IPS-18a (cell line): ENCODE measurements around the gene TNFRSF1B.

ENCODE experiments used
- H3K27ac ChIP-seq: one replicate; pipeline ENCODE4 v1.5.1; 2013; ENCODE audit warnings: low read length
- H3K27me3 ChIP-seq: one replicate; pipeline ENCODE4 v1.6.1; 2013; ENCODE audit warnings: mild to moderate bottlenecking, low read length; ENCODE audit not compliant: control insufficient read depth, insufficient read depth
- H3K36me3 ChIP-seq: one replicate; pipeline ENCODE4 v1.6.1; 2013; ENCODE audit warnings: low read depth, low read length; ENCODE audit not compliant: control insufficient read depth
- H3K4me1 ChIP-seq: one replicate; pipeline ENCODE4 v1.6.1; 2013; ENCODE audit warnings: low read depth, low read length; ENCODE audit not compliant: control insufficient read depth
- H3K4me3 ChIP-seq: one replicate; pipeline ENCODE4 v1.5.1; 2013; ENCODE audit warnings: low read length
- H3K9ac ChIP-seq: one replicate; pipeline ENCODE4 v1.6.1; 2013; ENCODE audit warnings: mild to moderate bottlenecking, low read length, moderate library complexity
- H3K9me3 ChIP-seq: one replicate; pipeline ENCODE4 v1.6.1; 2013; ENCODE audit warnings: low read depth, low read length; ENCODE audit not compliant: control insufficient read depth

Gene TNFRSF1B

DNA sequence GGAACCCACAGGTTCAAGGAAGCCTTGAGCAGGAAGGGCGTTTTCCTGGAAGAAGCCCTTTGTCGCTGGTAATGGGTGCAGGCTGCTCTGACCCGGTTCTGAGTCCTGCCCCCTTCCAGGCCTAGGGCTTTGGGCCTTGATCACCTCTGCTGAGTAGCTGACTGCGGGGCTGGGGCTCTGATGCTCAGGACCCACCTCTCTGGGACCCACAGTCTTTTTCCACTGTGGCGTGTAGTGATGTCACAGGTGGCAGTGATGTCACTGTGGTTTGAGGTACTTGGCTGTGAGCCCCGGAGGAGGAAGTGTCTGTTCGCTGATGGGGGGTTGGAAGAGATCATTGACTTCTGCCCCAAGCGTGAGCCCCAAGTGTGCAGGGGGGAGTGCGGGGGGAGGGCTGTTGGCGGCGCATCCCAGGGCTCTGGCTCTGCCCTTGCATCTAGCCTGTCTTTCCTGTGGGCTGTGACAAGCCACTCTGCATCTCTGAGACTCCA, 6.9 kb downstream of the TNFRSF1B start:
- Histone ChIP-seq H3K9ac (no peak overlapping the region), H3K4me3 (no peak overlapping the region), H3K27ac (no peak overlapping the region), H3K27me3 (peaks cover 11% of the 10 kb centered on the region), H3K9me3 (no peaks in the 10 kb centered on the region), H3K36me3 (no peaks in the 10 kb centered on the region), H3K4me1 (peaks cover 10% of the 10 kb centered on the region)

DNA sequence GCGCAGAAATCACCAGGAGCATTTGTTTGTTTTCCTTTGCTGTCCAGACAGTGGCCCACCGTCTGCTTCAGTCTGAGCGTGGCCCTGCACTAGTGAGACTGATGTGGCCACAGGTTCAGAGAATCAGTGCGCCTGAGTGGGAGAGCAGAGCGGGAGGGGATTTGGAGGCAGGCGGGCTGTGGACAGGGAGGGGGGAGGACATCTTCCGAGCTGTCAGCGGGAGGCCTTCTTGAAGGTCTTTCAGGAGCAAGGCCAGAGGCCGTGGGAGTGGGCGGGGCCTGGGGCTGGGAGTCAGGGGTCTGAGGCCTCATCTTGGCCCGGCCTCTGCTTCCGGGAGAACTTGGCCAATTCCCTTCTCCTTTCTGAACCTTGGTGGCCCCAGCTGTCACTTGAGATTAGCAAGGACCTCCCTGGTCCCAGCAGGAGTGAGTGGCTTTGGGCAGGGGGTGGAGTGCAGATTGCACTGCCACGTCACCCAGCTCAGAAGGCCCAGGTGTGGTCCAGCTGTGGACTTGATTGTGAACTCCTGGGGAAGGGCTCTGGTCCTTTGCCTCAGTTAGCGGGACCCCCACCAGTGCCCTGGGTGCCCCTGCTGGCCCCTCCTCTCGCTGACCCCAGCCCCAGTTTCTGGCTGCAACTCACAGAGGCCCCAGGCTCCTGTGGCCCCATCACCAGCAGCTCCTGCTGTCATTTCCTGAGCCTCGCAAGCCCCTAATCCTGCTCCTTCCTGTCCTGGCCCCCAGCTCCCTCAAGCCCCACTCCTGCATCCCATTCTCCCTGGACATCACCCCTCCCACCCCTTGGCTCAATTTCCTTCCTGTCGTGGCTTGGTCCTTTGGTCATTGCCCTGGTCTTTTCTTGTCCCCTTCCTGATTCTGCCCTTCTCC, 8.4 kb downstream of the TNFRSF1B start:
- Histone ChIP-seq H3K4me3 (no peak overlapping the region), H3K36me3 (no peaks in the 10 kb centered on the region), H3K27ac (no peak overlapping the region), H3K9me3 (no peaks in the 10 kb centered on the region), H3K27me3 (no peaks in the 10 kb centered on the region), H3K9ac (no peak overlapping the region), H3K4me1 (peaks cover 8% of the 10 kb centered on the region)

DNA sequence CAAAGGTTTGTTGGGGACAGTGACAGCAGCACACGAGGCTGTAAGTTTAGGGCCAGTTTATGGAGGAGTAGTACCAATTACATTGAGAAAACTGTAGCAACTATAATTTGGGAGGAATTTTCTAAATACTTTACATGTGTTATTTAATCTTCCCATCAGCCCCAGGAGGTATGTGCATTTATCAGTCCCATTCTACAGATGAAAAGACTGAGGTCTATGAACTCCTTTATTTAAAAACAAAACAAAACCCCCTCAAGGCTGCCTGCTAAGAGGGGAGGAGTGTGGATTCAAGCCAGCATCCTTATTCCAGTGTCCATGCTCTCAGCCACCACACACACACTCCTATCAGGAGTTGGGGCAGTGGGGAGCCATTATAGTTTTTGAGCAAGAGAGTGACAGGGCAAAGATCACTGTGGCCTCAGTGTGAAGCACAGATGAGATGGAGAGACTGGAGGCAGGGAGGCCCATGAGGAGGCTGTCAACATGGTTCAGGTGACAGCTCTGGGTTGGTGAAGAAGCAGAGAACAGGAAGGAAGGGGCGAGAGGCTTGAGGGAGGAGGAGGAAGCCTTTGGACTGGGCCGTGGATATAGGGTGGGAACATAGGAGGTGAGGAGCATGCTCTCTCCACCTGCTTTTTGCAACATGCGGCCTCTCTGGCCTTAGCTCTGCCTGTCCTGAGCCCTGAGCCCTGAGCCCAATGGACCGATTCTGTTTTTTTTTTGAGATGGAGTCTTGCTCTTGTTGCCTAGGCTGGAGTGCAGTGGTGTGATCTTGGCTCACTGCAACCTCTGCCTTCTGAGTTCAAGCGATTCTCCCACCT, 9.7 kb downstream of the TNFRSF1B start:
- Histone ChIP-seq H3K9me3 (no peaks in the 10 kb centered on the region), H3K4me3 (no peak overlapping the region), H3K4me1 (peaks cover 8% of the 10 kb centered on the region), H3K27me3 (no peaks in the 10 kb centered on the region), H3K27ac (no peak overlapping the region), H3K9ac (no peak overlapping the region), H3K36me3 (no peaks in the 10 kb centered on the region)

DNA sequence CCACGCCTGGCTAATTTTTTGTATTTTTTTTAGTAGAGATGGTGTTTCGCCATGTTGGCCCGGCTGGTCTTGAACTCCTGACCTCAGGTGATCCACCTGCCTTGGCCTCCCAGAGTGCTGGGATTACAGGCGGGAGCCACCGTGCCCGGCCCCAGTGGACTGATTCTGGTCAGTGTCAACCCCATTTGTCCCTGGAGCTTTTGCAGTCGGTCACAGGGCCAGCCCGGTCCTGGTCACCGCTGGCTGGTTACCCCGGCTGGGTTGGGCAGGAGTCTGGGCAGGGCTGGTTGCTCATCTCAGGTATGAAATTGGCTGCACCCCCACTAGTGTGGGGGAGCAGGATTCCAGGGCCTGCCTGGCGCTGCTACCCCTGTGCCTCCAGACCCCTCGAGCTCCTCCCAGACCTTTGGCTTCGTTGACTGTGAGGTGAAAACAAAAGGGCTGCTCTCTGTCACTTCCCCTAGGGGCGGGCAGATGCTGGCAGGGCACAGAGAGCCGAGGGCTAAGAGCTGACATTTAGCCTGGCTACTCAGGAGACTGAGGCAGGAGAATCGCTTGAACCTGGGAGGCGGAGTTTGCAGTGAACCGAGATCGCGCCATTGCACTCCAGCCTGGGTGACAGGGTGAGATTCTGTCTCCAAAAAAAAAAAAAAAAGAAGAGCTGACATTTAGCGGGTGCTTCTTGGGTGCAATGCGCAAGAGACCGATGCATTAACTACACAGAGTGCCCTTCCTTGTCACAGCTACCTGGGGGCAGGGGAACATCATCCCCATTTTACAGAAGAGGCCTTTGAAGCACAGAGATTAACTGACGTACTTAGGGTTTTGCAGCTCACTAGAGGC, 10.6 kb downstream of the TNFRSF1B start:
- Histone ChIP-seq H3K36me3 (no peaks in the 10 kb centered on the region), H3K9me3 (no peaks in the 10 kb centered on the region), H3K4me3 (no peak overlapping the region), H3K27me3 (no peaks in the 10 kb centered on the region), H3K4me1 (peaks cover 8% of the 10 kb centered on the region), H3K9ac (no peak overlapping the region), H3K27ac (no peak overlapping the region)

DNA sequence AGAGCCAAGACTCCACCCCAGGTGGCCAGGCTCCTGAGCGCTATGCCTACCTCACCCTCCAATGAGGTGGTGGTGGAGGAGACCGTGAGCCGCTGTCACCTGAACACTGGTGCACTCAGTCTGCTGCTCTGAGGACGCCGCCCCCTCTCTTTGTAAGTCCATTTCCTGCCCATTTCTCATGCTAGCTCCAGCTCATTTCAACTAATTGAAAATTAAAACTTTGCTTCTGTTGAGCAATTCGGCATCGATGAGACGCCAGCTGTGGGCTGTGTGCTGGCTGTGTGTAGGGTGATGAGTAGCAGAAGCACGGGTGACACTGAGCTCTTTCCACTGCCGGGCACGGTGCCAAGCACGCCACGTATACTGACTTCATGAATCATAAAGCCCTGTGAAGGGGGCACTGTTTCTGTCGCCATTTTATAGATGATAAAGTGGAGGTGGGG, 11.2 kb downstream of the TNFRSF1B start:
- Histone ChIP-seq H3K36me3 (no peaks in the 10 kb centered on the region), H3K4me3 (no peak overlapping the region), H3K27ac (no peak overlapping the region)

DNA sequence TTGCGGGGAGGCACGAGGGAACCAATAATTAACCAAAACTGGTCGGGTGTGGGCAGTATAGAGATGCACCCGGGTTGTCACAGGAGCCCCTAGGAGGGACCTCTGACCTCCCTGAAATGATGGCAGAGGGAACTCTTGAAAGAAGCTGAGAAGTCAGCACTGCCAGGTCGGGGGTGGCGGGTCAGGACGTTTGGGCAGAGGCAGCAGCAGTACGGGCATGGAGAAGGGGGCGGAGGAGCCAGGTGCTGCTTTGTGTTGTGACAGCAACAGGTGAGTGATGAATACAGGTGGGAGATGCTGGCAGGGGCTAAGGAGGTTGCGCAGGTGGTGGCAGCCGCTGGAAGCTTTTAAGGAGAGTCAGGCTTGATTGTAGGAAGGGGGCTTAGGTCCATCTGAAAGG, 11.7 kb downstream of the TNFRSF1B start:
- H3K36me3 ChIP-seq: no peaks in the 10 kb centered on the region
- no peak overlapping the region for H3K4me3 ChIP-seq
- no peak overlapping the region for H3K27ac ChIP-seq
- peaks cover 8% of the 10 kb centered on the region for H3K4me1 ChIP-seq
- H3K9ac ChIP-seq: no peak overlapping the region
- no peaks in the 10 kb centered on the region for H3K27me3 ChIP-seq
- H3K9me3 ChIP-seq: no peaks in the 10 kb centered on the region

More for the DNA sequence above, 11.2 kb downstream of the TNFRSF1B start:
- Histone ChIP-seq H3K27me3 (no peaks in the 10 kb centered on the region), H3K9ac (no peak overlapping the region), H3K9me3 (no peaks in the 10 kb centered on the region), H3K4me1 (peaks cover 8% of the 10 kb centered on the region)

DNA sequence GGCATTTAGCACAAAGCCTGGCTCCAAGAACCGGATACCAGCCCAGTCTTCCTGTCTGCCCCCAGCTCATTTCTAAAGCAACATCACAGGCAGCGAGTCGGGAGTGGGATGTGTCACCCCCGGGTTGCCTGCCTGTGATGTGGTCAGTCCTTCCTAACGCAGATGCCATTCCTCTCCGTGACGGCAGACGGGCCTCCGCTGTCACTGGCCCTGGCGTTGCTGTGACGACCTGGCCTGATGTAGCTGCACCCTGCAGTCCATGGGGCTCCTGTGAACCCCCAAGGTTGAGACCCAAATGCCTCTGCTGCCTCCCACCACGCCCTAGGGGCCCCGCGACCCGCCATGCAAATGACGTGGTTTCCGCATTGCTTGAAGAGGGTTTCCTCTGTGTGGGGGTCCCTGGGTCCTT, 12.3 kb downstream of the TNFRSF1B start:
- H3K4me3 ChIP-seq: no peak overlapping the region
- no peaks in the 10 kb centered on the region for H3K27me3 ChIP-seq
- H3K27ac ChIP-seq: no peak overlapping the region

DNA sequence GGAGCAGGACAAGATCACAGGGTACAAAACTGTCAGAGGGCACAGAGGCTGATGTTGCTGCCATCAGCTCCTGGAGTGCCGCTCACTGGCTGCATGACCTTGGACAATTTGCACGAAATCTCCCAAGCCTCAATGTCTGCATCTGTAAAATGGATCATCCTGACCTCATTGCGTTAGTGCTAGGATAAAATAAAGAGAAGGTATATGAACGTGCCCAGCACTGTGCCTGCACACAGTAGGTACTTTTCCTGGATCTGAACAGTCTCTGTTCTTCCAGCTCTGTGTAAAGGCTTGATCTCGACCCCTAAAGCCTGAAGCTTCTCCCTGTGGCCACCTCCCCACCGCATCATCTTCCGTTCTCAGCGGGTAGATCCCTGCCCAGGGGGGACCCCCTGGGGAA, 12.9 kb downstream of the TNFRSF1B start:
- peaks cover 8% of the 10 kb centered on the region for H3K4me1 ChIP-seq
- no peaks in the 10 kb centered on the region for H3K36me3 ChIP-seq
- no peaks in the 10 kb centered on the region for H3K9me3 ChIP-seq
- H3K4me3 ChIP-seq: no peak overlapping the region
- H3K27me3 ChIP-seq: no peaks in the 10 kb centered on the region
- H3K27ac ChIP-seq: no peak overlapping the region
- H3K9ac ChIP-seq: no peak overlapping the region

More for the DNA sequence above, 12.3 kb downstream of the TNFRSF1B start:
- Histone ChIP-seq H3K36me3 (no peaks in the 10 kb centered on the region), H3K4me1 (peaks cover 8% of the 10 kb centered on the region), H3K9ac (no peak overlapping the region), H3K9me3 (no peaks in the 10 kb centered on the region)

DNA sequence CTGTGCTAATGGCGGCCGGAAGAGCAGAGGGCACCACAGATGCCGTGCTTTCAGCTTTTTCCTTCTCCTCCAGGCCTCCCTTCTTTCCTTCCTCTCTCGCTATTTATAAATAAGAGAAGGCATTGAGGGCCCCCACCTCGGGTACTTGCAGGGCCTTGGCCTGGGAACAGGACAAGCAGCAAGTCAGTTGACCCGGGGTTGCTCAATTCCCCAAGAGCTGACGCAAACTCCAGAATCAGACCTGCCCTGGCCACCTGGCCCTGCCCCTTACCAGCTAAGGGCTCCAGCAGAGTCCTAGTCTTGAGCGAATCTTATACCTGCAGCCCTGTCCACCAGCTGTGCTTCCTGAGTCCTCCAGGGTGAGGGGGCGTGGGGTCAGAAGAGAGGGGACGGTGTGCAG, 13.5 kb downstream of the TNFRSF1B start:
- Histone ChIP-seq H3K27ac (no peak overlapping the region), H3K27me3 (no peaks in the 10 kb centered on the region), H3K36me3 (no peaks in the 10 kb centered on the region), H3K9ac (no peak overlapping the region), H3K4me1 (peaks cover 5% of the 10 kb centered on the region), H3K9me3 (no peaks in the 10 kb centered on the region), H3K4me3 (no peak overlapping the region)

DNA sequence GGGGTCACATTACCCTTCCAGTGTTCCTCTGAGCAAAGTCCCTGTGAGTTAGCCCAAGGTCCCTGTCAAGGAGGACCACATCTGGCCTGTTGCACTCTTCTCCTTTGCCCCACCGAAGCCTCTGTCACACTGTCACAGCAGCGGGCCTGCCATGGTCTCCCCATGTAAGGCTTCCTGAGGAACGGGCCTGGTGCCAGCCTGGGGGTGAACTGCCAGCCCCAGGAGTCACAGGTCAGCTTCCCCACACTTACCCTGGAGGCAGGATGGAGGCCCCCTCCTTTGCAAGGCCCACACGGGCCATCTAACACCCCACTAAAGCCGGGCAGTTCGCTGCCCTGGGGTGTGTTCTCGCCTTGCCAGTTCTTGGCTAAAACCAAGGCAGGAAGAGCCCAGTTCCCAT, 14.1 kb downstream of the TNFRSF1B start:
- Histone ChIP-seq H3K27ac (no peak overlapping the region), H3K4me1 (peaks cover 4% of the 10 kb centered on the region), H3K9ac (no peak overlapping the region), H3K27me3 (no peaks in the 10 kb centered on the region), H3K36me3 (no peaks in the 10 kb centered on the region), H3K9me3 (no peaks in the 10 kb centered on the region), H3K4me3 (no peak overlapping the region)

DNA sequence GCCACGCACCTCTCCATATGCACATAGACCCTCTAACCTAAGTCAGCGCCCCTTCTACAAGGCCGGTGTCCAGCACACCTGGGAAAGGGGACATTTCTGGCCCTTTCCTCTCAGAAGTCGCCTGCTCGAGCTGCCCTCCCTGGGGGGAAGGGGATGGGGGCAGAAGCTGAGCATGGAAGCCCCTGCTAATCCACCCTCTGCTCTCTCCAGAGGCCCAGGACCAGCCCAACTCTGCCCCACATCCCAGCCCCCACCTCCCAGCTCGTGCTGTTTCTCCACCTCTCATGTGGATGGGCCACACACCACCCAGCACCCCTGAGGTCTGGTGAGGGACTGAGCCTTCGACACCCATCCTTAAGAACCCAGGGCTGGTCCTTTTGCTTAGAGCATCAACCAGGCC, 14.8 kb downstream of the TNFRSF1B start:
- no peak overlapping the region for H3K27ac ChIP-seq
- no peaks in the 10 kb centered on the region for H3K27me3 ChIP-seq
- no peaks in the 10 kb centered on the region for H3K9me3 ChIP-seq
- no peaks in the 10 kb centered on the region for H3K36me3 ChIP-seq
- peaks cover 4% of the 10 kb centered on the region for H3K4me1 ChIP-seq
- no peak overlapping the region for H3K9ac ChIP-seq
- no peak overlapping the region for H3K4me3 ChIP-seq
